ENCODE data around the gene TBC1D14.

The TBC1D14 gene

GRCh38 chr4:6926681-6927478, 17.3 kb downstream of the TBC1D14 start:
- no peak overlapping the region for H3K4me3 ChIP-seq (ENCODE audit: low read depth, low read length)

GRCh38 chr4:6928081-6928480, 18.5 kb downstream of the TBC1D14 start:
- TF ChIP-seq CTCF (IDR thresholded peaks at IDR 0.05; ENCODE audit: low read depth, low read length): no peak
- no peak overlapping the region for H3K4me3 ChIP-seq (ENCODE audit: low read depth, low read length)

More at GRCh38 chr4:6926681-6927478, 17.3 kb downstream of the TBC1D14 start:
- TF ChIP-seq CTCF (IDR thresholded peaks at IDR 0.05; ENCODE audit: low read depth, low read length): no peak

- TF ChIP-seq CTCF (IDR thresholded peaks at IDR 0.05; ENCODE audit: low read depth, low read length): no peak
- no peak overlapping the region for H3K4me3 ChIP-seq (ENCODE audit: low read depth, low read length)
Observed at GRCh38 chr4:6929339-6929811, 19.7 kb downstream of the TBC1D14 start.

- no peak for TF ChIP-seq CTCF (IDR thresholded peaks at IDR 0.05; ENCODE audit: low read depth, low read length)
- H3K4me3 ChIP-seq (ENCODE audit: low read depth, low read length): no peak overlapping the region
Observed at GRCh38 chr4:6929812-6930464, 20.3 kb downstream of the TBC1D14 start.

GRCh38 chr4:6932475-6932874, 22.8 kb downstream of the TBC1D14 start:
- no peak for TF ChIP-seq CTCF (IDR thresholded peaks at IDR 0.05; ENCODE audit: low read depth, low read length)
- no peak overlapping the region for H3K4me3 ChIP-seq (ENCODE audit: low read depth, low read length)

- no peak overlapping the region for H3K4me3 ChIP-seq (ENCODE audit: low read depth, low read length)
- no peak for TF ChIP-seq CTCF (IDR thresholded peaks at IDR 0.05; ENCODE audit: low read depth, low read length)
Observed at GRCh38 chr4:6932918-6933317, 23.3 kb downstream of the TBC1D14 start.

Measured in WI38 (cell line).